Measurements from ENCODE around the gene TMC8.
A peak's percentile ranks its signal among the peaks of the same experiment; 100 is the strongest.
"Not testable (repeated sequence)": the region's sequence is repeated elsewhere in the genome, so short reads cannot be mapped to it uniquely, and the experiment has no call there.

Gene TMC8

GRCh38 chr17:78137392-78138203, 7.0 kb downstream of the TMC8 start:
- peak; percentile 71 for DNase-seq

- no peak for DNase-seq
Observed at GRCh38 chr17:78138204-78139060, 7.9 kb downstream of the TMC8 start.

GRCh38 chr17:78139861-78140168, 9.2 kb downstream of the TMC8 start:
- not testable (repeated sequence) for DNase-seq

GRCh38 chr17:78140169-78141051, 9.8 kb downstream of the TMC8 start:
- DNase-seq: peak; percentile 100

GRCh38 chr17:78141437-78142118, 11.0 kb downstream of the TMC8 start:
- no peak for DNase-seq

- DNase-seq: no peak
Observed at GRCh38 chr17:78142119-78142861, 11.7 kb downstream of the TMC8 start.

- no peak for DNase-seq
Observed at GRCh38 chr17:78143214-78144146, 12.9 kb downstream of the TMC8 start.

GRCh38 chr17:78144147-78144719, 13.7 kb downstream of the TMC8 start:
- DNase-seq: peak; percentile 91

- DNase-seq: no peak
Observed at GRCh38 chr17:78144736-78145641, 14.4 kb downstream of the TMC8 start.

GRCh38 chr17:78146471-78146869, 15.9 kb downstream of the TMC8 start:
- DNase-seq: no peak

- DNase-seq: no peak
Observed at GRCh38 chr17:78146881-78147280, 16.3 kb downstream of the TMC8 start.

GRCh38 chr17:78147315-78147998, 16.9 kb downstream of the TMC8 start:
- DNase-seq: no peak

- no peak for DNase-seq
Observed at GRCh38 chr17:78148286-78149016, 17.9 kb downstream of the TMC8 start.

GRCh38 chr17:78151514-78152008, 21.0 kb downstream of the TMC8 start:
- no peak for DNase-seq

- DNase-seq: peak; percentile 86
Observed at GRCh38 chr17:78154903-78155811, 24.6 kb downstream of the TMC8 start.

GRCh38 chr17:78159575-78160158, 29.1 kb downstream of the TMC8 start:
- peak; percentile 92 for DNase-seq

Measured in hematopoietic multipotent progenitor cell treated with erythropoietin and hydrocortisone succinate and interleukin-3 and kit ligand, for 4 days (in vitro differentiated cells).